ENCODE data around the gene USP46.

DNA sequence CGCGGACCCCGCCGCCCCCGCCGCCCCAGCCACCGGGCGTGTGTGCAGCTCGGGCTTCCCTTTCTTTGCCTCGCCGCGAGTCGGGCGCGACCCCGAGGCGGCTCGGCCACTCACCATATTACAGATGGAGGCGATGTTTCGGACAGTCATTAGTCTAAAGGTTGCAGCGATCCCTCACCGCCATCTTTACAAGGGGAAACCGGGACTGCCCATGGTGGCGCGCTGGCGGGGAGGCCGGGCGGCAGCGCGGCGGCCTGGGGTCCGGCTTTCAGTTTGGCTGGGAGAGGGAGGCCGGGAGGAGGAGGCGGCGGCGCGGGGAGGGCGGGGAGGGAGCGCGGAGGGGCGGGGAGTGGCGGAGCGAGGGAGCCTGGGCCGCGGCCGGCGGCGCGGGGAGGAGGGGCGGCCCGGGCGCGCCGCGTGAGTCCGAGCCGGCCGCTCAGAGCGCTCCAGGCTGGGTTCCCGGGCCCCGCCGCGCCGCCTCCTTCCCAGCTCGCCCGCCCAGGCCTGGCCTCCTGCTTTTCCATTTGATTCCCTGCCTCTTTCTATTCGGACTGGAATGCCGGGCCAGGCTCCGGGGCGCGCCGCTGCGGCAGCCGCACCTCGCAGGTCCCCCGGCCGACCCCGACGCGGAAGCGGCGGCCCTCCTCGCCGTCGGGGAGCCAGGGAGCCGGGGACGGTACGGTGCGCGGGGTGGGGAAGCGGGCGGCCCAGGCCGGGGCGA is at the start of gene USP46:
- TF ChIP-seq POLR2A (IDR thresholded peaks at IDR 0.05; ENCODE audit: low read length) = peak; percentile 53
- no peak for TF ChIP-seq GATA1 (IDR thresholded peaks at IDR 0.05; ENCODE audit: low read depth, low read length)

Measured in erythroblast (primary cell).